CD4-positive, alpha-beta T cell treated with Interleukin-2 at 100 ng/mL for 4 hours (primary cell): ENCODE results near the gene TUBB4B.
A peak's percentile ranks its signal among the peaks of the same experiment; 100 is the strongest.
"Not testable (repeated sequence)": the region's sequence is repeated elsewhere in the genome, so short reads cannot be mapped to it uniquely, and the experiment has no call there.

Experiments used
- DNase-seq: peaks from one replicate; pipeline ENCODE4 v3.0.0-alpha.2; 2020; ENCODE audit warnings: low spot score

The TUBB4B gene

GRCh38 chr9:137251490-137252268 lies 10.6 kb downstream of the TUBB4B start:
- no peak for DNase-seq

GRCh38 chr9:137252555-137253506 lies 11.7 kb downstream of the TUBB4B start:
- DNase-seq: no peak

DNA sequence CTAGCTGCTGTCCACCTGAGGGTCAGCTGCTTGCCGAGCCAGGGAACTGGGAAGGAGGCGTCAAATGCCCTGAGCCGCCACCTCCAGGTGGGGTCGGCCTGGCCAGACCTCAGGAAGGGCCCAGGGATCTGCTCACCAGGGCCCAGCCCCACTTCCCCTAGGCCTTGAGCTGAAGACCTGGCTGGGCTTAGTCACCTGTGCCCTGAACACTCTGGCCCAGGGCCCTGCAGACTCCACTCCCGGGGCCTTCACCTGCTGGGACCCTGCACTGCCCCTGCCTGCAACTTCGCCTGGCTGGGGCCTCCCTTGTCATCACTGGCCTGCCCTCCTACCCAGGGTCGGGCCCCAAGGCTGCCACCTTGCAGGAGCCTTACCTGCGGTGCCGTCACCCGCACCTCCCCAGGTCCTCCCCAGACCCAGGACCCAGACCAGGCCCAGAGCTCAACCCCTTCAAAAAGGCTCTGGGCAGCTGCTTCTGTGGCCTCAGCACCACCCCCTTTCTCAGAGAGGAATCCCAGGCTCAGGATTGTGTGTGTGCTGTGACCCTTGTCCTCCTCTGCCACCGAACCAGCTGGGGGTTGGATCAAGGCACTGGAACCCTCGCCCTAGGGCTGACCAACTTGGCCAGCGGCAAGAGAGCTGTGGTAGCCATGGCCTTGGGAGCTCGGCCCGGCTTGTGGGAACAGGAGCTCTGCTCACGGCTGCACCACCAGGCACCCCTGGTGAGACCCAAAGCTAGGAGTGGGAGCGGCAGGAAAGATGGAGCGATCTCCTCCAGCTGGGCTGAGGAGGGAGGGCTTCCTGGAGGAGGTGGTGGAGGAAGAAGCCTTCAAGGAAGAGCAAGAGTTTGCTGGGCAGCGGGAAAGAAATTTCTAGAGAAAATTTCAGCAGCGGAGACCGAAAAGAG lies 12.9 kb downstream of the TUBB4B start:
- no peak for DNase-seq

- peak; percentile 95 for DNase-seq
These were observed 13.7 kb downstream of the TUBB4B start, which contains the start of gene NELFB for GRCh38 chr9:137254624-137255447. TSS of gene NELFB (plus strand) at chr9:137255327.

GRCh38 chr9:137255448-137256114 lies 14.5 kb downstream of the TUBB4B start:
- peak; percentile 13 for DNase-seq

DNA sequence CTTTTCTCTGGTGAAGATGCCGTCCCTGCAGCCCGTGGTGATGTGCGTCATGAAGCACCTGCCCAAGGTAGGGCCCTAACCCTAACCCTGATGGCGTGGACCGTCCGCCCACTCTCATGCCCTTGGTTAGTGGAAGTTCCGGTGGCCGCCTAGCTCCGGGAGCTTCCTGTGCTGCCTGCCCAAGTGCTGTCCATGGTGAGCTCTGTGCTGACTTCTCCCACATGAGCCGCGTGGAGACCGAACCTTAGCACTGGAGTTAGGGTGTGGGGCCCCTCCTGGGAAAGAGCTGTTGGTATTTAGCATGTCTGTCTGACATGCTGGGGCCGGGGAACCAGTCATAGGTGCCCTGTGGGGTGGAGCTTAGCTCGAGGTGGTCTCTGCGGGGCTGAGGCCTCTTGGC lies 15.3 kb downstream of the TUBB4B start:
- DNase-seq: no peak

GRCh38 chr9:137256856-137257255 lies 15.8 kb downstream of the TUBB4B start:
- no peak for DNase-seq

- not testable (repeated sequence) for DNase-seq
These were observed 21.3 kb downstream of the TUBB4B start for GRCh38 chr9:137262173-137262908.

DNA sequence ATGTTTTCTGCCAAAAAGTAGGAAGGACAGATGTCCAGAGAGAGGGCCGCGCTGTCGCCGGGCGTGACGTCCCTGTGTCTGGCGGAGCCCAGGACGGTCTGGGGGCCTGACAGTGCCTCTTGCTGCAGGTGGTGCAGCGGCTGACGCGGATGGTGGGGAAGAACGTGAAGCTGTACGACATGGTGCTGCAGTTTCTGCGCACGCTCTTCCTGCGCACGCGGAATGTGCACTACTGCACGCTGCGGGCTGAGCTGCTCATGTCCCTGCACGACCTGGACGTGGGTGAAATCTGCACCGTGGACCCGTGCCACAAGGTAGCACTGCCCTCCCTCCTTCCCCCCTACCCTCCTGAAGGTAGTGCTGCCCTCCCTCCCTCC lies 21.8 kb downstream of the TUBB4B start:
- DNase-seq: no peak

- DNase-seq: no peak
These were observed 22.4 kb downstream of the TUBB4B start for GRCh38 chr9:137263506-137263905.

GRCh38 chr9:137264067-137264466 lies 23.0 kb downstream of the TUBB4B start:
- DNase-seq: no peak

- no peak for DNase-seq
These were observed 24.5 kb downstream of the TUBB4B start for GRCh38 chr9:137265496-137266161.

DNA sequence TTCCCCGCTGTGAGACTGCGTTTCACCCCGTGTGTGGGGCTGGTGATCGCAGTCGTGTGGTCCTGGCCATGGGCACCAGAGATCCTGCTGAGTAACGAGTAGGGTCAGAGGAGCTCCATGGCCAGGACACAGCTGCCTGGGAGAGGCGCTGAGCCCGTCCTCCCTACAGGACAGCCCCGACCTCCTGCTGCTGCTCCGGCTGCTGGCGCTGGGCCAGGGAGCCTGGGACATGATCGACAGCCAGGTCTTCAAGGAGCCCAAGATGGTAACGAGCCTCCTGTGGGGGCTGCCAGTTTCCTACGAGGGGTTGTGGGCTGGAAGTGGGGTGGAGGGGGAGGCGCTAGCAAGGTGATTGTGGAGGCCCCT lies 25.1 kb downstream of the TUBB4B start:
- DNase-seq: no peak

DNA sequence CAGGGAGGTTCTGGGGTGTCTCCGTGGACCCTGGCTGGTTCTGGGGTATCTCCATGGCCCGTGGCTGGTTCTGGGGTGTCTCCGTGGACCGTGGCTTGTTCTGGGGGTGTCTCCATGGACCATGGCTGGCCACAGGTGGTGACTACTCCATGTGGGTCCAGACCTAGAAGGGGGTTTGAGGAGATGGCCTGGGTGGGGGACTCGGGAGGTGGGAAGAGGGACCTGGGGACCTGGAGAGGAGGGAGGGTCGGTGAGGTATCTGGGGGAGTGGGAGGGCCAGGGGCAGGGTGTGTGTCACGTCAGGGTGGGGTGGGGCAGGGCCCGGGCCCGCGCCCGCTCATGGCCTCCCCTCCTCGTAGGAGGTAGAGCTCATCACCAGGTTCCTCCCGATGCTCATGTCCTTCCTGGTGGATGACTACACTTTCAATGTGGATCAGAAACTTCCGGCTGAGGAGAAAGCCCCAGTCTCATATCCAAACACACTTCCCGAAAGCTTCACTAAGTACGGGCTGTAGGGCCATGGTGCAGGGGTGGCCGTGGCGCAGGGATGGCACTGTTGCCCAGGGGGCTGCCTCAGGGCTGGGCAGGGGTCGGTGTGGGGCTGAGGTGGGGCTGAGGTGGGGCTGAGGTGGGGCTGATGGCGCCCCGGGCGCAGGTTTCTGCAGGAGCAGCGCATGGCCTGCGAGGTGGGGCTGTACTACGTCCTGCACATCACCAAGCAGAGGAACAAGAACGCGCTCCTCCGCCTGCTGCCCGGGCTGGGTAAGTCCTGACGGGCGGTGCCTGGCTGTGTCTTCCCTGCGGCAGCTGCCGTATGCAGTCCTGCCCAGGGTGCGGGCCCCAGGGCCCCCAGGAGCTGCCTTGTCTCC lies 25.7 kb downstream of the TUBB4B start:
- no peak for DNase-seq

GRCh38 chr9:137267933-137268355 lies 26.9 kb downstream of the TUBB4B start:
- no peak for DNase-seq

- no peak for DNase-seq
These were observed 27.6 kb downstream of the TUBB4B start for GRCh38 chr9:137268538-137269201.

DNA sequence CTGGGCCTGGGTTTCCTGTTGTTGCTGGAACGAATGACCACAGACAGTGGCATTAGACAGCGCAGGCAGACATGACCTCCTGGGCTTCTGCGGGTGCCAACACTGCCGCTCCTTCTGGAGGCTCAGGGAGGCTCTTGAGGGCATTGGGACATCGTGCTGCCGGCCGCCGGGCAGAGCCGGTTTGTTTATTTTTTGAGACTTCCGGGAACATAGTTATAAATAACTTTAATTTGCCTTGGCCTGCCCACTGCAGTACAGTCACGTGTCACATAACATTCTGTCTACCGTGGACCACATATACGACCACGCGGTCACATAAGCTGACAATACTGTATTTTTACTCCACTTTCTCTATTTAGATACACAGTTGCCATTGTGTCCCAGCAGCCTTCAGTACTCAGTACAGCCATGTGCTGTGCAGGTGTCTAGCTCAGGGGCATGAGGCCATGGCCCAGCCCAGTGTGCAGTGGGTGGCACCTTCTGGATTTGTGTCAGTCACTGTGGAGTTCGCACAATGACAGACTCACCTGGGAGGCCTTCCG lies 28.2 kb downstream of the TUBB4B start:
- no peak for DNase-seq
